HepG2 (cell line): ENCODE data around the gene INAFM1. TPM values are rescaled to one million over a fixed set of nuclear protein-coding genes. Genes with fewer than 3 reads are reported as not detected.

Experiments
- ARID2 ChIP-seq: sonication (generic); formaldehyde crosslinking; IDR thresholded peaks from 2 replicates; pipeline ENCODE4 v1.8.1; 2022; ENCODE audit warnings: mild to moderate bottlenecking, missing genetic modification reagents, borderline replicate concordance
- ELF1 ChIP-seq: sonication (generic); formaldehyde crosslinking; IDR thresholded peaks from 2 replicates; pipeline ENCODE4 v1.4.0; 2020; ENCODE audit warnings: missing genetic modification reagents
- FOXC1 ChIP-seq: sonication (generic); formaldehyde crosslinking; IDR thresholded peaks from 2 replicates; pipeline ENCODE4 v1.8.0; 2022; ENCODE audit warnings: mild to moderate bottlenecking, missing genetic modification reagents, borderline replicate concordance
- HNF1B ChIP-seq: sonication (generic); formaldehyde crosslinking; IDR thresholded peaks from 2 replicates; pipeline ENCODE4 v1.5.1; 2020; ENCODE audit warnings: mild to moderate bottlenecking, moderate library complexity, missing genetic modification reagents
- MBD4 ChIP-seq: IDR thresholded peaks from 2 replicates; pipeline ENCODE4 v1.6.1; 2012; ENCODE audit warnings: low read length, inconsistent platforms, borderline replicate concordance
- MED1 ChIP-seq: sonication (generic); formaldehyde crosslinking; IDR thresholded peaks from 2 replicates; pipeline ENCODE4 v1.4.0; 2020; ENCODE audit warnings: missing genetic modification reagents
- RFX3 ChIP-seq: IDR thresholded peaks from 2 replicates; pipeline ENCODE4 v1.6.1; 2016; ENCODE audit warnings: missing biosample characterization, missing genetic modification reagents
- RNF2 ChIP-seq: fragments of 450-650 bp; conservative IDR thresholded peaks from 2 replicates; pipeline ENCODE4 v1.6.1; 2016; ENCODE audit warnings: low read depth
- RXRB ChIP-seq: IDR thresholded peaks from 2 replicates; pipeline ENCODE4 v1.6.1; 2016; ENCODE audit warnings: borderline replicate concordance, missing genetic modification reagents, missing compliant biosample characterization
- SP4 ChIP-seq: sonication (generic); formaldehyde crosslinking; IDR thresholded peaks from 2 replicates; pipeline ENCODE4 v1.8.1; 2023; ENCODE audit warnings: mild to moderate bottlenecking, missing genetic modification reagents
- TARDBP ChIP-seq: sonication (generic); formaldehyde crosslinking; IDR thresholded peaks from 2 replicates; pipeline ENCODE4 v1.8.0; 2022; ENCODE audit warnings: mild to moderate bottlenecking, missing genetic modification reagents
- THAP11 ChIP-seq: IDR thresholded peaks from 2 replicates; pipeline ENCODE4 v1.6.1; 2016; ENCODE audit warnings: missing biosample characterization, missing genetic modification reagents
- ZBTB3 ChIP-seq: sonication (generic); formaldehyde crosslinking; IDR thresholded peaks from 2 replicates; pipeline ENCODE4 v1.4.0; 2020; ENCODE audit warnings: low read depth, mild to moderate bottlenecking, moderate library complexity, missing genetic modification reagents, borderline replicate concordance
- ZBTB8A ChIP-seq: sonication (generic); formaldehyde crosslinking; IDR thresholded peaks from 2 replicates; pipeline ENCODE4 v1.4.0; 2020; ENCODE audit warnings: mild to moderate bottlenecking, low read depth, missing genetic modification reagents, borderline replicate concordance
- ZFP36 ChIP-seq: fragments of 150-350 bp; IDR thresholded peaks from 2 replicates; pipeline ENCODE4 v1.6.1; 2018; ENCODE audit warnings: borderline replicate concordance, low read length, low read depth; ENCODE audit not compliant: partially characterized antibody
- ZNF3 ChIP-seq: IDR thresholded peaks from 2 replicates; pipeline ENCODE4 v1.7.0; 2017; ENCODE audit warnings: inconsistent platforms
- ZNF382 ChIP-seq: sonication (generic); formaldehyde crosslinking; IDR thresholded peaks from 2 replicates; pipeline ENCODE4 v1.5.0; 2020; ENCODE audit warnings: missing genetic modification reagents, mild to moderate bottlenecking, borderline replicate concordance
- ZNF484 ChIP-seq: sonication (generic); formaldehyde crosslinking; IDR thresholded peaks from 2 replicates; pipeline ENCODE4 v1.5.1; 2020; ENCODE audit warnings: mild to moderate bottlenecking, low read depth, missing genetic modification reagents, borderline replicate concordance
- ZNF790 ChIP-seq: sonication (generic); formaldehyde crosslinking; IDR thresholded peaks from 2 replicates; pipeline ENCODE4 v1.8.0; 2022; ENCODE audit warnings: missing genetic modification reagents, mild to moderate bottlenecking, borderline replicate concordance
- ZNF841 ChIP-seq: sonication (generic); formaldehyde crosslinking; IDR thresholded peaks from 2 replicates; pipeline ENCODE4 v1.8.1; 2023; ENCODE audit warnings: missing genetic modification reagents, borderline replicate concordance
- ZNF883 ChIP-seq: sonication (generic); formaldehyde crosslinking; IDR thresholded peaks from 2 replicates; pipeline ENCODE4 v1.5.1; 2020; ENCODE audit warnings: mild to moderate bottlenecking, missing genetic modification reagents; ENCODE audit errors: not compliant biosample characterization
- polyA plus RNA-seq, 8 experiments: library from polyadenylated mRNA; depleted of rRNA in 3 of 8; stranded (reverse) in 7 of 8; unstranded in 1 of 8; fragments of >200 nt; fragmentation: Illumina TruSeq in 4 of 8; extraction: Trizol in 4 of 8; gene quantifications; 2 replicates each; pipeline versions ENCODE4 v1.2.1 to v1.2.3, GENCODE V29; 2011 to 2016; ENCODE audit warnings: low read depth in 4 of 8, missing spikeins in 1 of 8, mixed read lengths in 1 of 8; ENCODE audit not compliant: insufficient read depth in 1 of 8
- total RNA-seq, 5 experiments: library from RNA; depleted of rRNA; stranded (reverse); fragments of >200 nt; fragmentation: Illumina TruSeq; extraction: Trizol; gene quantifications; 2 replicates each; pipeline ENCODE4 v1.2.3, GENCODE V29; 2016; ENCODE audit warnings: low read depth in 1 of 5
- TF ChIP-seq, protein P1 (sequence below): sonication (generic); formaldehyde crosslinking; conservative IDR thresholded peaks from 2 replicates; pipeline ENCODE4 v1.4.0; 2020; ENCODE audit warnings: missing genetic modification reagents
- TF ChIP-seq, protein P2 (sequence below): sonication (generic); formaldehyde crosslinking; IDR thresholded peaks from 2 replicates; pipeline ENCODE4 v1.8.0; 2023; ENCODE audit warnings: mild to moderate bottlenecking, missing genetic modification reagents

The INAFM1 gene
- total and polyA plus RNA-seq, 2 of the 13 experiments (the other 11 are each of a cell fraction or from before 2014, with no cell fraction given) = 0.88 to 1.9 TPM

DNA sequence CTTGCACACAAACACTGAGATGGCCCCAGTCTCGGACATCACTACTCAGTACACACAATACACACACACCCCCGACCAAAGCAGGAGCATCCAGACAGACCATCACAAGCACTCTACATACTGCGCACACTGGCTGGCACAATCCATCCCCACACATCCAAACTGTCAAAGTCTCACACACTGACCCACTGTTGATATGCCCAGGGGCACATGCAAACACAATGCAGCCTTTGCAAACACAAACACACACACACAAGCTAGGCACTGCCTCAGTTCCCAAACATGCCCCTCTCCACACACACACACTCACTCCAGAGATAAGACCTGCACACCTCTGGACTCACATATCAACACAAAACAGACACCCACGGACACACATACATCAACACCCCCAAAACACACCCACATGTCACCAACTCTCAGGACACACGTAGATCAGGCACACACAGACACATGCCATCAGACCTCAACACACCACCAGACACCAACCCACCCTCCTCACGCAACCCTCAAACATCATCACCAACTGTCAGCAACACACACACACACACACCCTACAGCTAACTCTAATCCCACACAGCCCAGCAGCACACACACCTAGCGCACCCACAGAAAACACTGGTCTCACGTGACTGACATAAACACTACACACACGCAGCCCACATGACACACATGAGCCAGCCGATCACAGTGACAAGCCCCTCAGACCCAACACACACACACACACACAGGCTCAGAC lies 45.6 kb upstream of the INAFM1 start (continued):
- TF ChIP-seq ZNF790 (CRISPR knock-in tag) (0 out of 2 replicates have a peak, but pooled peaks have one; percentile 34), MED1 (CRISPR knock-in tag) (no peak), RNF2 (no peak), RFX3 (CRISPR knock-in tag) (no peak), ELF1 (CRISPR knock-in tag) (no peak), ZNF841 (CRISPR knock-in tag) (no peak), ZBTB3 (CRISPR knock-in tag) (no peak), ZNF484 (CRISPR knock-in tag) (no peak), ZNF382 (CRISPR knock-in tag) (no peak), THAP11 (no peak), HNF1B (no peak), ZNF883 (CRISPR knock-in tag) (no peak), ARID2 (no peak), ZBTB8A (CRISPR knock-in tag) (no peak), FOXC1 (CRISPR knock-in tag) (no peak), RXRB (CRISPR knock-in tag) (no peak), MBD4 (no peak), SP4 (CRISPR knock-in tag) (no peak), ZFP36 (no peak), TARDBP (CRISPR knock-in tag) (no peak), ZNF3 (no peak)
- TF ChIP-seq, protein P1, sequence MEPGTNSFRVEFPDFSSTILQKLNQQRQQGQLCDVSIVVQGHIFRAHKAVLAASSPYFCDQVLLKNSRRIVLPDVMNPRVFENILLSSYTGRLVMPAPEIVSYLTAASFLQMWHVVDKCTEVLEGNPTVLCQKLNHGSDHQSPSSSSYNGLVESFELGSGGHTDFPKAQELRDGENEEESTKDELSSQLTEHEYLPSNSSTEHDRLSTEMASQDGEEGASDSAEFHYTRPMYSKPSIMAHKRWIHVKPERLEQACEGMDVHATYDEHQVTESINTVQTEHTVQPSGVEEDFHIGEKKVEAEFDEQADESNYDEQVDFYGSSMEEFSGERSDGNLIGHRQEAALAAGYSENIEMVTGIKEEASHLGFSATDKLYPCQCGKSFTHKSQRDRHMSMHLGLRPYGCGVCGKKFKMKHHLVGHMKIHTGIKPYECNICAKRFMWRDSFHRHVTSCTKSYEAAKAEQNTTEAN (CRISPR knock-in tag) = no peak
- TF ChIP-seq, protein P2, sequence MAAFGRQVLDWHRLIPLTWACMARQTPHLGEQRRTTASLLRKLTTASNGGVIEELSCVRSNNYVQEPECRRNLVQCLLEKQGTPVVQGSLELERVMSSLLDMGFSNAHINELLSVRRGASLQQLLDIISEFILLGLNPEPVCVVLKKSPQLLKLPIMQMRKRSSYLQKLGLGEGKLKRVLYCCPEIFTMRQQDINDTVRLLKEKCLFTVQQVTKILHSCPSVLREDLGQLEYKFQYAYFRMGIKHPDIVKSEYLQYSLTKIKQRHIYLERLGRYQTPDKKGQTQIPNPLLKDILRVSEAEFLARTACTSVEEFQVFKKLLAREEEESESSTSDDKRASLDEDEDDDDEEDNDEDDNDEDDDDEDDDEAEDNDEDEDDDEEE (CRISPR knock-in tag) = 0 out of 2 replicates have a peak, but pooled peaks have one; percentile 40
